SH-SY5Y (cell line): ENCODE results near the gene TCF7L1.

Experiments used
- GATA2 ChIP-seq: IDR thresholded peaks from 2 replicates; pipeline ENCODE4 v1.6.1; 2011; ENCODE audit warnings: mild to moderate bottlenecking, low read depth, low read length
- GATA3 ChIP-seq: IDR thresholded peaks from 2 replicates; pipeline ENCODE4 v1.6.1; 2011; ENCODE audit warnings: low read depth, mild to moderate bottlenecking, low read length, moderate library complexity

DNA sequence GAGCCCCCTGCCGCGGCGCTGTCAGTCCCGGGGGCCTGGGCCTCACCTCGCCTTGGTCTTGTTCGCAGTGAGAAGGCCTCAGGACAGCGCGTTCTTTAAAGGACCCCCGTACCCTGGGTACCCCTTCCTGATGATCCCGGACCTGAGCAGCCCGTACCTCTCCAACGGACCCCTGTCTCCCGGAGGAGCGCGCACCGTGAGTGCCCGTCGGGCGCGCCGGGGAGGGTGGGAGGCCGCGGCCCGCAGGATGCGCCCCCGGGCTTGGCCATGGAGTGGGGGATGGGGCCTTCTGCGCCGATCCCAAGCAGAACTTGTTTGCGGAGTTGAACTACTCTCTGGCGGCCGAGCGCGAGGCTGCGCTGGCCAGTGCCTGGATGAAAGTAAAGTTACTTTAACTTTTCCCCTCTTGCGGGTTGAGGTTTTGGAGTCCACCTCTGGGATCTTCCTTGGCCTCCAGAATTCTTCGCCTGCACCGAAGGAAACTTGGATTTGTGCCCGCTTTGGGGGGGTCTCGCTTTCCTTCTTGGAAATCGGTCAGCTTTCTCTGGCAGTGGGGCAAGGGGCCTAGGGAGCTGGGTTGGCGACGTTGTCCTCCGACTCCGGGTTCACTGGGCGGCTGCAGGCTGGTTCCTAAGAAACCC, 1.2 kb downstream of the TCF7L1 start:
- TF ChIP-seq GATA2: no peak
- TF ChIP-seq GATA3: no peak
